Measurements from ENCODE around the gene KLF7.

- TF ChIP-seq POLR2A (IDR thresholded peaks at IDR 0.05; ENCODE audit: low read depth, low read length) (no peak), POLR2AphosphoS5 (IDR thresholded peaks at IDR 0.05; ENCODE audit: low read depth, low read length) (no peak), PAX5 (IDR thresholded peaks at IDR 0.05; ENCODE audit: insufficient read depth, low read length, severe bottlenecking) (no peak)
These were observed 104.6 kb downstream of the KLF7 start for GRCh38 chr2:207061181-207061580.

All from GM12891 (cell line).